Measurements from ENCODE around the gene CHD3. TPM values are rescaled to one million over a fixed set of nuclear protein-coding genes. Genes with fewer than 3 reads are reported as not detected.

Gene CHD3
- total and polyA plus RNA-seq, 2 of the 13 experiments (the other 11 are each of a cell fraction or from before 2014, with no cell fraction given), result 2.7 to 3.7 TPM

DNA sequence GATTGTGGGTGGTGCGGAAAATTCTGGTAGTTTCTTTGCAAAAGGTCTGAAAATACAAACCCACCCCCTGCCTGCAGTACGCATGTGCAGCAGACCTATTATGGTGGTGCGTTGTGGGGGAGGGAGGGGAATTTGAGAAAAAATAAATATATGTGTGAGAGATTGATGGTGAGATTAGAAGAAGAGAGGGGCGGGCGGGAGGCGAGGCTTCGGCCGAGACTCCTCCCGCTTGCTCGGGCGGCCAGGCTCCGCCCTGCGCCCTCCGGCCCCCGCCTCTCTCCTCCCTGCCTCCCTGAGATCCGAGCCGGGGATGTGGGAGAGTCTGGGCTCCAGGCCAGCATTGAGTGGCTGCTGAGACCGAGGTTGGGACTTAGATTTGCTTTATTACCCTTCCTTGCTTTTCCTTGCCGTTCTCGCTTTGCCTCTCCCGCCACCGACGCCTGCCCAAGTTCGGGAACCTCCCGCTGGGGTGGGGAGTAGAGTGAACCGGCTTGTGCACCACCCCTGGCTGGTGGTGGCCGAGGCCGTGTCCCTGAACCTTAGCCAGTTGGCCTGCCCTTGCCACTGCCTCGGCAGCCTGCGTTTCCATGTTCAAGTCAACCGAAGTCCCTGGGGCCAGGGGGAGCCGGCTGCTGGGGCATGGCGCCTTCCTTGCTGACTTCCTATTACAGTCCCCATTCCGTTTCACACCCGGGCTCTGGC lies 956 bp upstream of the CHD3 start (continued):
- TF ChIP-seq NFAT5 (CRISPR knock-in tag; IDR thresholded peaks at IDR 0.05) (no peak), ZBTB43 (CRISPR knock-in tag; conservative IDR thresholded peaks at IDR 0.05) (no peak), KMT2A (CRISPR knock-in tag; IDR thresholded peaks at IDR 0.05) (no peak), CBX5 (CRISPR knock-in tag; IDR thresholded peaks at IDR 0.05; ENCODE audit: borderline replicate concordance) (0 out of 2 replicates have a peak, but pooled peaks have one; percentile 18), ZNF615 (CRISPR knock-in tag; IDR thresholded peaks at IDR 0.05; ENCODE audit: borderline replicate concordance) (no peak), FOXO4 (CRISPR knock-in tag; conservative IDR thresholded peaks at IDR 0.05) (no peak), NR2C2 (CRISPR knock-in tag; IDR thresholded peaks at IDR 0.05; ENCODE audit: borderline replicate concordance) (peak; percentile 40; the same call in 1 of the 2 replicates), ZBTB38 (CRISPR knock-in tag; IDR thresholded peaks at IDR 0.05) (no peak; the same call in 1 of the 2 replicates), HOXD1 (CRISPR knock-in tag; IDR thresholded peaks at IDR 0.05) (no peak), ZNF20 (CRISPR knock-in tag; IDR thresholded peaks at IDR 0.05) (no peak)
- TF ChIP-seq, protein P1, sequence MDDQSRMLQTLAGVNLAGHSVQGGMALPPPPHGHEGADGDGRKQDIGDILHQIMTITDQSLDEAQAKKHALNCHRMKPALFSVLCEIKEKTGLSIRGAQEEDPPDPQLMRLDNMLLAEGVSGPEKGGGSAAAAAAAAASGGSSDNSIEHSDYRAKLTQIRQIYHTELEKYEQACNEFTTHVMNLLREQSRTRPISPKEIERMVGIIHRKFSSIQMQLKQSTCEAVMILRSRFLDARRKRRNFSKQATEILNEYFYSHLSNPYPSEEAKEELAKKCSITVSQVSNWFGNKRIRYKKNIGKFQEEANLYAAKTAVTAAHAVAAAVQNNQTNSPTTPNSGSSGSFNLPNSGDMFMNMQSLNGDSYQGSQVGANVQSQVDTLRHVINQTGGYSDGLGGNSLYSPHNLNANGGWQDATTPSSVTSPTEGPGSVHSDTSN (CRISPR knock-in tag; IDR thresholded peaks at IDR 0.05; ENCODE audit: borderline replicate concordance), result no peak
- TF ChIP-seq, protein P2, sequence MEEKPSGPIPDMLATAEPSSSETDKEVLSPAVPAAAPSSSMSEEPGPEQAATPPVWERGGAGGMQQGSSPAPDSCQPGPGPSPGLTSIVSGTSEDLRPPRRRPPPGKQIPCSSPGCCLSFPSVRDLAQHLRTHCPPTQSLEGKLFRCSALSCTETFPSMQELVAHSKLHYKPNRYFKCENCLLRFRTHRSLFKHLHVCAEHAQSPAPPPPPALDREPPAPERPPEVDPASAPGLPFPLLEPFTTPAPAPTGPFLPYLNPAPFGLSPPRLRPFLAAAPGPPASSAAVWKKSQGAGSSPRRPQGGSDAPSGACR (CRISPR knock-in tag; IDR thresholded peaks at IDR 0.05), result 0 out of 2 replicates have a peak, but pooled peaks have one; percentile 62
- TF ChIP-seq, protein P3, sequence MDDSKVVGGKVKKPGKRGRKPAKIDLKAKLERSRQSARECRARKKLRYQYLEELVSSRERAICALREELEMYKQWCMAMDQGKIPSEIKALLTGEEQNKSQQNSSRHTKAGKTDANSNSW (CRISPR knock-in tag; IDR thresholded peaks at IDR 0.05; ENCODE audit: borderline replicate concordance), result no peak
- TF ChIP-seq, protein P4, sequence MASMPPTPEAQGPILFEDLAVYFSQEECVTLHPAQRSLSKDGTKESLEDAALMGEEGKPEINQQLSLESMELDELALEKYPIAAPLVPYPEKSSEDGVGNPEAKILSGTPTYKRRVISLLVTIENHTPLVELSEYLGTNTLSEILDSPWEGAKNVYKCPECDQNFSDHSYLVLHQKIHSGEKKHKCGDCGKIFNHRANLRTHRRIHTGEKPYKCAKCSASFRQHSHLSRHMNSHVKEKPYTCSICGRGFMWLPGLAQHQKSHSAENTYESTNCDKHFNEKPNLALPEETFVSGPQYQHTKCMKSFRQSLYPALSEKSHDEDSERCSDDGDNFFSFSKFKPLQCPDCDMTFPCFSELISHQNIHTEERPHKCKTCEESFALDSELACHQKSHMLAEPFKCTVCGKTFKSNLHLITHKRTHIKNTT (CRISPR knock-in tag; IDR thresholded peaks at IDR 0.05), result no peak
- TF ChIP-seq, protein P5, sequence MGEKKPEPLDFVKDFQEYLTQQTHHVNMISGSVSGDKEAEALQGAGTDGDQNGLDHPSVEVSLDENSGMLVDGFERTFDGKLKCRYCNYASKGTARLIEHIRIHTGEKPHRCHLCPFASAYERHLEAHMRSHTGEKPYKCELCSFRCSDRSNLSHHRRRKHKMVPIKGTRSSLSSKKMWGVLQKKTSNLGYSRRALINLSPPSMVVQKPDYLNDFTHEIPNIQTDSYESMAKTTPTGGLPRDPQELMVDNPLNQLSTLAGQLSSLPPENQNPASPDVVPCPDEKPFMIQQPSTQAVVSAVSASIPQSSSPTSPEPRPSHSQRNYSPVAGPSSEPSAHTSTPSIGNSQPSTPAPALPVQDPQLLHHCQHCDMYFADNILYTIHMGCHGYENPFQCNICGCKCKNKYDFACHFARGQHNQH (CRISPR knock-in tag; IDR thresholded peaks at IDR 0.05), result peak; percentile 54; the same call in 1 of the 2 replicates
